HG03439 (cell line): Measurements from ENCODE around the gene SKIDA1.

ENCODE experiments used
- ATAC-seq: cut with Tn5 transposase; IDR thresholded peaks from one replicate; pipeline ENCODE4 v1.9.1; 2021; ENCODE audit warnings: mild to moderate bottlenecking, moderate library complexity; ENCODE audit not compliant: unreplicated experiment

Gene SKIDA1

GRCh38 chr10:21517134-21518031 lies 8.1 kb downstream of the SKIDA1 start:
- peak; percentile 62 for ATAC-seq

DNA sequence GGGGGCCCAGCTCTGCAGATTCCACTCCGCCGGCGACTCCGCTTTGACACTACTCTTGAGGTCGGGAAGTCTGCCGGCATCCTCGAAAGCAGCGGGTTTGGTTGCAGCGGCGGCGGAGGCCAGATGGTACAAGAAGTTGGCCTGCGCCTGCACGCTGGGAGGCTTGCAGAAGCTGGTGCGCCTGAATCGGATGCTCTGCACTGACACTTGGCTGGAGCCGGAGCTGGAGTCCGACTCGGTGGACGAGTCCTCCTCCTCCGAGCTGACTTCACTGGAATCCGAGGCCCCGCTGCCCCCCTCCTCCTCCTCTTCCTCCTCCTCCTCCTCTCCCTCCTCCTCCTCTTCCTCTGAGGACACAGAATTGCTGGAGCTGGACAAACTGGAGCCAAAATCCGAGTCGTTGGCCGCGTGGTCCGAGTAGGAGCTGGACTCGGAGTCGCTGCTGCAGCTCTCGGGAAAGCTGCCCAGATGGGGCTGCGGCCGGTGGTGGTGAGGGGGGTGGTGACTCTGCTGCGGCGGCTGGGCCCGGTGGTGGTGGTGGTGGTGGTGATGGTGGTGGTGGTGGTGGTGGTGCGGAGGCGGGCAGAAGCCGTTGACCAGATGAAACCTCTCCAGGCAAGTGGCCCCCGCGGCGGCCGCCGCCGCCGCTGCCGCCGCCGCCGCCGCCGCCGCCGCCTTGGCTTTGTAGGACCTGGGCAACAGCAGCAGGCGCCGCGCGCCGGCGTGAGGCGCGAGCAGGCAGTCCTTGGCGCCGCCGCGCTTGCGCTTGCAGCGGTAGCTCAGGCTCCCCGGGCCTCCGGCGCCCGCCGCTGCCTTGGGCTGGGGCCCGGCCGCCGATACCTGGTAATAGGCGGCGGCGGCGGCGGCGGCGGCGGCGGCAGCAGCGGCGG lies 9.0 kb downstream of the SKIDA1 start:
- ATAC-seq, result peak; percentile 50

DNA sequence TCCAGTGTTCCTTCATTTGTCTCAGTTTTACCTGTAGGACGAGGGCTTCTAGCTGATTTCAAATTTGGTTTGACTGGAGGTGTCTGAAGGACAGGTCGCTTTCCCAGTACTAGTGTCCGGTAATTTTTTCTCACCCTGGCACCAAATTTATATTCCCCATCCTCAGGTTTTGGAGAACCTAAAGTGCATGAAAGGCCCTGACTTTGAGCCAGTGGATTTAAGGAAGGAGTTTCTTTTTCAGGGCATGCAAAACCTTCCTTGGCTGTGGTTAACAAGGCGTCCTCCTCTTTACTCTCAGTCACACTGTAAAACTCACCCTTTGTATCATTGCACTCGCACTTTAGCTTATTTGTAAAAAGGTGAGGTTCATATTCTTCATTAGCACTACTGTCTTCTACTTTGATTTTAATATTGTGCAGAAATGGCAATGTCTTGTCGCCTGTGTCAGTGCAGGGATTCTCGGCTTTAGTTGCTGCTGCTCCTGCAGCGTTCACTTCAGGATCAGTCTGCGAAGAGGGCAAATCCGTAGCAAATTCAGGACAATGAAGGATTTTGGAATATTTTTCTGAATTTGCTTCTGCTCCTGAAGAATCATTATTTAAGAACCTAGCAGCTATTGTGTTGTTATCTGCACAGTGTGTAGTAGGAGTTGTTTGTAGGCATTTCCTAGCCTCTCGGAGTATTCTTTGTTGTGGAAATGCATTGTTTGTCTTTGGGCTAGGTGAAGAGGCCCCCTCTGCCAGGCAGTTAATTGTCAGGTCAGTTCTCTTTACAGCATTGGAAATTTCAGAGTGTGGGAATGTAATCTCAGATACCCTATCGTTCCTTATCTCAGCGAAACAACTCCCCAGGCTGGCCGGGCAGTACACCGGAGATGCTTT lies 9.9 kb downstream of the SKIDA1 start:
- ATAC-seq, result no peak

- ATAC-seq, result no peak
Observed at GRCh38 chr10:21514818-21515351, 10.6 kb downstream of the SKIDA1 start.

GRCh38 chr10:21514129-21514817 lies 11.2 kb downstream of the SKIDA1 start:
- no peak for ATAC-seq

GRCh38 chr10:21513405-21513788 lies 12.1 kb downstream of the SKIDA1 start:
- no peak for ATAC-seq

DNA sequence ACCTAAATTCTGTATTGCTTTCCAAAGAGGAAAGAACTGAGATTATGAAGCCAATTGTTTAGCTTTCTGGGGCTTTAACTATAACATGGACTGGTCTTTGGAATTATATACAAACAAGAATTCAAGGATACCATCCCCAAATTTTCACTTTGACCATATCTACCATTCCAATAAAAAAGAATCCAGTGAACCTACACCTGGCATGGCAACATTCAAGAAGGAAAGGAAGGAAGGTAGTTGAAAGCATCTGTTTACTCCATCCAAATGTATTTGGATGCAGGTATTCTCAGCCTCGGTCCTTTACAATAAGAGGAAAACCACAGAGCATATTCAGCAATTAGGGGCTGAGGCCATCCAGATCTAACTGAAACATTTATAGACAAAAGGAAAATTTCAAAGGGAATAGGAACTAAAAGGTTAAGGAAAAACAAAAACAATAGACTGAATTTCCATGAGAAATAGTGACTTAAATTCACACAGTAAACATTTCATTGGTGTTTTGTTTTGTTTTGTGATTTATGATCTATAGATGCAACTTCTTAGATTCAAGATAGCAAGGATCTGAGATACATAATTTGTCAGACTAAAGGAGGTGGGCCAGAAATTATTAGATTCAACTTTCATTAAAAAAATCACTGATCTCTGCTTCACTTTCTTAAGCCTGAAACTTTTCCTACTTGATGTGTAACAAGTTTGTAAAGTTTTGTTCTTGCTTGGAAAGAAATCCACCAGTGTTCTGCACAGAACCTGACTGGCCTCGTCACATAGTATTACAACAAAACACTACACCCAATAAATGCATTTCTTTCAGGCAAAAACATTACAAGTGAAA lies 12.7 kb downstream of the SKIDA1 start:
- no peak for ATAC-seq

GRCh38 chr10:21511946-21512572 lies 13.4 kb downstream of the SKIDA1 start:
- ATAC-seq, result no peak

DNA sequence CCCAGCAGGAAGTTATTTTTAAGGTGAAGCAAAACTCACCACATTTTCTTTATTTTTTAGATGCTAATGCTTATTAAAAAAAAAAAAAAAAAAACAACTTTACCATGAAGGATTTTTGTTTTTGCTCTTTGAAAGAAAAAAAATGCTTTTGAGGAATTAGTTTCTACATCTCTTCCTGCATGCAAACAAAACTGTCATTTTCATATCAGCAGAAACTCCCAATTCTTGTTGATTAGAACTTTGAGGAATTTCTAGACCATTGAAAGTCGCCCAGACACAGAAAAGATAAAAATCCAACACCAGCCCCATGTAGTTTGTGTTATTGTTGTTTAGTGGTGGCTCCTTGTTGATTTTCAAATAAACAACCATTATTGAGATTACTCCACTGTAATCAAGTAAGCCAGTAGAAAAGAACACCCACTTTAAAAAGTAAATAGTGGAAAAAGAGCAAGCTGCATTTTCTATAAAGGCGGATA lies 14.3 kb downstream of the SKIDA1 start:
- no peak for ATAC-seq

DNA sequence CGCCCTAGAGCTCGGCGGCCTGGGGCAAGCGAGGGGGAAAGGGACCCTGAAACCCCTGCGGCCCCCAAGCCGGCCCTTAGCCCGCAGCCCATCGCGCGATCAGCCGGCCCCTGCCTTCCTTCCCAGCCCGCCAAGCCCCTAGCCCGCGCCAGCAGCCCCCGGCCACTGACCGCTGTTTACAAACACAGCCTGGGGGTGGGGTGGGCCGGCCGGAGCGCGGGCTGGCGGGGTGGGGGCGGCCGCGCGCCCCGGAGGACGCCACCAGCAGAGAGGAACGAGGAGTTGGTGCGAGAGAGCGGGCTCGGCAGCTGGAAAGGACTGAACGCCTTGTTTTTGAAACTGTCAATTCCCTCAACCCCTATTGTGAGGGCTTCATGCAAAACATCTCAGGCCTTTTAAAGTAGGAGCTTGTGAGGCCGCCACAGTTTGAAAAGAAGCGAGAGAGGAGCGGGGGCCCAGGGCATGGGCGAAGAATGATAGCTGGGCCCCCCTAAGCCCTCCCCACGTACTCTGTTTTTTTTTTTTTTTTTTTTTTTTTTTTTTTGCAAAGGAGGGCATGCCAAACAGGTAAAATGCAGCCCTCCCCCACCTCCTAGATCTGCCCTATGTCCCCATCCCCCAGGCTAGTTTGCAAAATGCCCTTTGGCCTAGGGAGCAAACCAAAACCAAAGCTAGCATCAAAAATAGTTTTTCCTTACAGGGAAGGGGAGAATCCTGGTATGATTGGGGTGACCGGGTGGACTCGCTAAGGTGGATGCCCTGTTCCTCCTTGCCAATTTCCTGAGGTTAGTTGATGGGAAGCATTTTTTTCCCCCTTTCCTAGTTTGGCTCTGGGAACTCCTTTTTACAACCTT lies 15.0 kb downstream of the SKIDA1 start:
- no peak for ATAC-seq

GRCh38 chr10:21509341-21510240 lies 15.9 kb downstream of the SKIDA1 start:
- ATAC-seq, result no peak

- no peak for ATAC-seq
Observed at GRCh38 chr10:21508706-21509331, 16.7 kb downstream of the SKIDA1 start.

GRCh38 chr10:21507150-21507549 lies 18.3 kb downstream of the SKIDA1 start:
- ATAC-seq, result no peak

DNA sequence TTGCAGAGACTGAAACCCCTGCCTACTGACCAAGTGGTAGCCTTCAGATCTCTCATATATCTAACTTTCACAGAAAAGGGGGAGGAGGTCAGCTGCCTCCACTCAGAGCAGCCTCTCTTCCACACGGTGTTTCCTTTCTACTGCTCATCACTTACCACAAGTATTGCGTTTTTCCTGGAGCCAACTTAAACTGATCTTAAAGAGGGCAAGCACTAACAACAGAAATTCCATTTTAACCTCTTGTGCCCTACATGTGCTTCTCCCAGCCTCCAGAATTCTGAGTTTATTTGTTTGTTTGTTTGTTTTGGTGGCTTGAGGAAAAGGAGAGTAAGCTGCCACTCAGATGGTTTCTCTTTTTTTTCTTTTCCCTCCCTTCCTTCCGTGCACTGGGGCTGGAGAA lies 19.1 kb downstream of the SKIDA1 start:
- no peak for ATAC-seq

- no peak for ATAC-seq
Observed at GRCh38 chr10:21505711-21506278, 19.7 kb downstream of the SKIDA1 start.

DNA sequence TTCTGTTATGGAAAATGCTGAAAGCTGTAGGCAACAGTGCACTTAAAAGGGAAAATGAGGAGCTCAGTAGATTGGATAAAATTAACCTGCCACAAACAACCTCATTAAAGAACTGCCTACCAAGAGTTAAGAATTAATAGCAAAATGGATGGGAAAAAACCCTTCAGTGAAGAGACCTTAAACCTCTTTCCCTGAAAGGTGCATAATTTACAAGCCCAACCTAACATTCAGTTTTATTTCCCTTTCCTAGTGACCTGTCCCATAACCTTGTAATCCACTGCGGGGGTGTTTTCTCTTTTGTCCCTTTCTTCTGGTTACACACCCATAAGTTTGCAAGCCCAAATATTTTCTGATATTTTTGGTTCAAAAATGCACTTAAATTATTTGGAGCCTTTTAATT lies 21.9 kb downstream of the SKIDA1 start:
- no peak for ATAC-seq
